ENCODE data around the gene CAV1.

CAV1 gene

DNA sequence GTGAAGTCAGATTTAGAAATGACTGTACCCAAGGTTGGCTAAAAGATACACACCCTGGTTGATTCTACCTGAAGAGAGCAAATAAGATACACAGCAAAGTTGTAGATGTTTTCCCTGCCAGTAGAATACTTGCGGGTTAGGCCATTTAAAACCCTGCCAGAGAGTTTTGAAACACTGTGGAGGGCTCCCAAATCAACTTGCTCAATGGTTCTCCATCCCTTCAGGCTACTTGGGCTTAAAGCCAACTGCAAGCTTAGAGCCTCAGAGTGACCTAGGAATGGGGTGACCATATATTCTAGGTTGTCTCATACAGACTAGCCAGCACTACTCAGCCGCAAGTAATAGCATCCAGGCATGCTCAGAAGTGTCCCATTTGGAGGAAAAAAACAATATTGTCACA, 10.0 kb downstream of the CAV1 start:
- no peak for DNase-seq

DNA sequence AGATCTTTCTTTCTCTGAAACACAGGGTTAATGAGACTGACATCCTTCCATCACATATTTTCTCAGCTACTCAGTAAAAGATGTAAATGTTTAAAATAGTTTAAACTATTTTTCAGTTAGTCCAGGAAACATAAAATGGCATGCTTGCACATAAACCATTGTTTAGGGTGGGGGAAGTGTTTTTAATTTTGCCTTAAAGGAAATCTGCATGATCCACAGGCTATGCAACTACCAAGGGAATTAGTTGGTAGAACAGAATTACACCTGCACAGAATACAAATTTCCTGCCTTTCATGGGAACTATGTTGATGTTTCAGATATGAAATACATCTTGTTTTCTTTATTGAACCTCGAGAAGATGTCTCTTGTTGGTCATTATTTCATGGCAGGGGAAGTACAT, 10.6 kb downstream of the CAV1 start:
- DNase-seq, result no peak

DNA sequence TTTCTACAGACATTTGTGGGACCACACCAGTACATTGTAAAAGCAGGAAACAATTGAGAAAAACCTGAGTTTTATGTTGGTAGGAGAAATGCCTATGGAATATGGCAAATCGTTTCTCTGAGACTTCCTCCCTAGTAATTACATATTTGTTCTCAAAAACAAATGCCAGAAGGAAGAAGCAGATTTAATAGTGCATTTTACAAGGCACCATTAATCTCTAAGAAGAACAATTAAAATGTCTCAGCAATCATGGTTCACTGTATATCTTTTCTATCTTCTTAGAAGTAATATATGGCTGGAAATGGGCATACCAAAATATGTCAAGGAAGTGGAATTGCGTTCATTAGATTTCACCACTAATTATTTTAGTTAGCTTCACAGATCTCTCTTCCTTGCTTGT, 13.3 kb downstream of the CAV1 start:
- DNase-seq, result no peak

DNA sequence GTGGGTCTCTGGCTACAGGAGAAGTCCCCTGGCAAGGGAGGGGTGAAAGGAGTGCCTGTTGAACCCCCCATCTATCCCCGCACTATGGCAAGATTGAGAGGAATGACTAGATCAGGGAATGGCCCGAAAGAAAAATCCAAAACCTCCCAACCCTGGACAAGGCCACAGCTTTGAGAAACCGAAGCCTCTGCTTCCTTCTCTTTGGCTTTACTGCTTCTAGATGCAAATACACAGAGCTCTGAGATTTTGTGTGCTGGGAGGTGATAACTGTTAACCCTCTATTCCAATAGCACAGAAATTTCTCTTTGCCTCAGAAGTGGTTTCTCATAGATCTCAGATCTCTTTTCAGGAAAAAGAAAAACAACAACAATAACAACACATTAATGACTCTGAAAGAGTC, 15.0 kb downstream of the CAV1 start:
- no peak for DNase-seq

DNA sequence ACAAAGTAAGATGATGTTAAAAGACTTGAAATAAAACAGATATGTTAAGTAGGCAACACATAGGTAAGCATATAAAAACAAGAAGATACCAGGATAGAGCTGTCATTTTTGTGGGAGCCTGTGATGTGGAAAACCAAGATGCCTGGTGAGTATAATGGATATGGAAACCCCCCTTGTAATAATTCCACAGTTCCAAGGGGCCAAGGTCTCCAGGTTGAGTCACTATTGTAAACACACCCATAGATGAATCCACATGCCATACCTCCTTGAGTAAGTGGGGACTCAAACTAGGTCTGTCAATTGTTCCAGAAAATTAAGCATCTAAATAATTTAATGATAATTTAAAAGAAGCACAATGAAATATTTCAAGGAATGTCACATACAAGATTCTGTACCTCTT, 15.9 kb downstream of the CAV1 start:
- DNase-seq, result no peak

DNA sequence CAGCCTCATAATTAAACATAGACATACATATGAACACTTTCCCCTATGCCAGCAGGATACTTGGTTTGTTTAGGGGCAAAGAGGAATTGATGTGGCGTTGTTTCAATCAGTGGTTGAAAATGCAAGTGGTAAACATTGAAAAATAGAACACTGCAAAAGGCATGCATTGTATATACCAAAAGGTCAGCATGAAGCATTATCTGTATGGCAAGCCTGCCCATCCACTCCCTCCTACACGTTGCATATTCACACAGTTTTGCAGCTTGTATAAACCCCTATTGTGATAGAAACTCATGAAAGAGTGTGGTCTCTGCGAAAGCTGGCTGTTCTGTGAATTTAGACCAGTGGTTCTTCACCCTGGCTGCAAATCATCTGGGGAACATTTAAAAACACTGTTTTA, 17.1 kb downstream of the CAV1 start:
- DNase-seq, result no peak

DNA sequence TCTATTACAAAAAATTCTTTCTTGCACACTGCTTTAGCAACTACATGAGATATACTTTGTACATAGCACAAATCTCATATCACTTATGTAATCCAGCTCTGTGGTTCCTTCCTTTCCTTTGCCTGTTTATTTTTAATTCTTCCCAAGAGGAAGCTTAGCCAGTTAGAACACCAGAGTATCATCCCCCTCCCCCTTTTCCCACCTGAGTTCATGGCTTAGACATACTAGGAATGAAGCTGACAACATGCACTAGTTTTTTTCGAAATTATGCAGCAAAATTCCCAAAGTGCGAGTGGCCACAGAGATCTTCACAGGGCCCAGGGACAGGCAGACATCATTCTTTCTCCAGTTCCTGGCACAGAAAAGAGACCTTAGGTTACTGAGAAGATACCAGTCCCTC, 17.8 kb downstream of the CAV1 start:
- DNase-seq, result no peak

DNA sequence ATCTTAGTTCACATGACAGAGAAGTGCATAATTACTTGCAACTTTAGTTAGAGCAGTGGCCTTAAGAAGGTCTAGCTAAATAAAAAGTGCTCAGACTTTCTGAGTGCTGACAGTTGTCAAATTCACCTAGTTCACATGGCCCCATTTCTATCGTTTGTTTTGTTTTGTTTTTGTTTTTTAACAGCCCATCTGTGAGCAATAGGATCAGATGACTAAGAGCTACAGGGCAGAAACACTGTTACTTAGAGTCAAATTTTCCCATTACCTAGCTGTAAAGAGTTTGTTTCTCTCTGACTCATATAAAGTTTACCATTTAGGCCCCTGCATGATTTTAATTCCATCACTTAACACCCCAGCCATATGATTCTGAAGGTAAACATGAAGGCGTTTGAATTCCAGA, 18.8 kb downstream of the CAV1 start:
- no peak for DNase-seq

DNA sequence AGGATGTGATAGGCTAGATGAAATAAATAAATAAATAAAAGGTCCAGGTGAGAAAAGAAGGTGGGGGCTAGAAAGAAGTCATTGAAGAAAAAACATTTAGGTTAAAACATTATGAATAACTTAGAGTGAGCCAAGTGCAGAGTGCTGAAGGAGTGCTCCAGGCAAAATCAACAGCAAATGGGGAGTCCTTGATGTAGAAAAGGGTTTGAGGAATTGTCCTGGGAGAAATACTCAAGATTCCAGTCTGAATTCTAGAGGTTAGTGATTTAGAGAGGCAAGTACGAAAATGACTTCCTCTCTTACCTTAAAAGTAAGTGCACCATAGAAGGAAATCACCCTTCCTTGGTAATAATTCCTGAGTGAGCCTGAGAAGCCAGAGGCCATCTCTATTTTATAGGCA, 19.7 kb downstream of the CAV1 start:
- no peak for DNase-seq

DNA sequence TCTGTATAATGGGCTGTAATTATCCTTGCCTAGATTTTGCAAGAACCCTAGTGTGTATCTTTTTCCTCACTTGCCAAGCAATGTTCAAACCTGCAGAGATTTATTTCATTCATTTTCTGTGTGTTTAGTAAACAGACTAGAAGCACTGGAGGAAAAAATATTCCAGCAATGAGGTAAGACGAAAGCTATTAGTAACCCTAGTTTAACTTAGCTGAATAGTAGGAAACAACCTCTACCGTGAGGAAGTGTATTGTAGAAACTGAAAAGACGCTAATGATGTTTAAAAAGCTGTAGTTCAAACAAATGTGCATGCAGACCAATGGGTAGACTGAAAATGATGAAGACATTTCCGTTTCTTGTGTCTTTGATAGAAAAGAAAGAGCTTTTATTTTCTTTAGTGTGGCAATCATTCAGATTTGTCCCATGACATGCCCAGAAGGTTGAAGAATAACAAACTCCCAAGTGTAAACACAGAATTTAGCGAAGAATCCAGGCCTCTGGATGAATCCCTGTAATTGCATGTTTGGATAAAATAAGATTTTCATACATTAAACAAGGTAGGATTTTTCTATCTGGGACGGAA, 20.7 kb downstream of the CAV1 start:
- no peak for DNase-seq

DNA sequence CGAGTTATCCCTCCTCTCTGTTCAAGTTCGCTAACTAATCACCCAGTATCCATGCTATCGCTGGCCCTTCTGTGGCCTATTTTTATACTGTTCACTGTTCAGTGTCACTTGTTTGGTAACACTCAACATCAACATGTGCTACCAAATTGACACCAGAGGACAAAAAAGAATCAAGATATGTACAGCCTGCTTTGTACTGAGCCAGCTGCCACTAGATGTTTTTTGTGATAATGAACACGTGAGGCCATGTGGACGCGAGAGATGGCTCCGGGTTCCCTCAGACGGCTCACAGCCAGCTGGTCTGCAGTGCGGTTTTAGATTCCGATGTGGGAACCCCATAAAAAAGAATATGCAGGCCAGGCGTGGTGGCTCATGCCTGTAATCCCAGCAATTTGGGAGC, 21.2 kb downstream of the CAV1 start:
- no peak for DNase-seq

DNA sequence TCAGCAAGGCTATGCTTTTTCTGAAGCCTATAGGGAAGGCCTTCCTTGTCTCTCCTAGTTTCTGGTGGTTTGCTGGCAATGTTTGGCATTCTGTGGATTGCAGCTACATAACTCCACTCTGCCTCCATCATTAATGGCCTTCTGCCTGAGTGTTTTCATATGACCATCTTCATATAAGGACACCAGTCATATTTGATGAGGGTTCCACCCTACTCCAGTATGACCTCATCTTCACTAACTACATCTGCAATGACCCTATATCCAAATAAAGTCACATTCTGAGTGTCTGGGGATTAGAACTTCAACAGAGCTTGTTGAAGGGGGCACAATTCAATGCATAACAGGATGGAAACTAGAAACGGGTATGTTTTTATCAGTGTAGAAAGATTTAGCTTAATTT, 22.1 kb downstream of the CAV1 start:
- no peak for DNase-seq

DNA sequence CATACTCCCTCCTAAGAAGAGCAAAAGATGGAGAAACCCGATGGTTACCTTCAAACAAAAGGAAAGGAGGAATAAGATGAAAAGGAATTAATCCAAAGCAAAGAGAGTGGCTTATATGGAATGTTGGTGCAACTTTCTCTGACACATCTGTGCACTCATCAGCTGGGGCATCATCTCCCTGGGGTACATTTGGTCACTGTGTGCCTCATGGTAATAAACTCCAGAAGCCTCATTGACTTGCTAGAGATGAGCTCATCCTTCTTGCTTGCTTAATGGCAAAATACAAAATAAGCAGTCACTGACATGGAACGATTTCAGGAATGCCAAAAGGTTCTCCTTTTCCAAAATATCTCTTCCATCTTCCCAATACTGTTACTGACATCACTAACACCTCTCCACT, 22.5 kb downstream of the CAV1 start:
- DNase-seq, result no peak

DNA sequence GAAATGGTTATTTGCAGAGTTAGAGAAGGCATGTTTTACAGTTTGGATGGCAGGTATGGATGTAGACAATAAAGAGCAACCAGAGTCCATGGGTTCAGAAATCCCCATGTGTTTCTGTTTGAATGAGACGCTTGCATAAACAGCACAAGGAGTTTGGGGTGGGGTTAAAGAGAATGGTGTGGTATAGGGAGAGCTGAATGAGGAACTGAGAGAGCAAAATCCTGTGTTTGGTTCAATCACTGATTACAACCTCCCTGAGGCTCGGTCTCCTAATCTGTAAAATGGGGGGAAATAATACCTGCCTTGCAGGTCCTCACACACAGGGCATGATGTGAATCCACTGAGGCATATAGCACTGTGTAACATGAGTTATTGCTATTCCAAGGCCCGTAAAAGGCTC, 23.7 kb downstream of the CAV1 start:
- no peak for DNase-seq

DNA sequence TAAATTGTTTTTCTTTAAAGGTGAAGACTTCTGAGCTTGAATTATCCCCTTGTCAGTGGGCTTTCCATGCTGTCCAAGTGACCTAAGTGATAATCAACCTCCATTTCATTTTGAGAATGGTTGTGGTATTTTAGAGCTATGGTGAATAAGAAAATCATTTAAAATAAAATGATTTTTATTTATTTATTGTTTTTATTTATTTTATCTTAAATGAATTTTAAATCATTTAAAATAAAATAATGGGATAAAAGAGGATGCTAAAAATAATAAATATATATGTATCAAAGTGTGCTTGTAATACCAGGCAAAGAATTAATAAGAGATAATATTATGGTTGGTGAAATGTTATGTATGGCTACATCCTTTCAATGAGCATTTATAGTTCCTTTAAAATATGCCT, 24.5 kb downstream of the CAV1 start:
- no peak for DNase-seq

DNA sequence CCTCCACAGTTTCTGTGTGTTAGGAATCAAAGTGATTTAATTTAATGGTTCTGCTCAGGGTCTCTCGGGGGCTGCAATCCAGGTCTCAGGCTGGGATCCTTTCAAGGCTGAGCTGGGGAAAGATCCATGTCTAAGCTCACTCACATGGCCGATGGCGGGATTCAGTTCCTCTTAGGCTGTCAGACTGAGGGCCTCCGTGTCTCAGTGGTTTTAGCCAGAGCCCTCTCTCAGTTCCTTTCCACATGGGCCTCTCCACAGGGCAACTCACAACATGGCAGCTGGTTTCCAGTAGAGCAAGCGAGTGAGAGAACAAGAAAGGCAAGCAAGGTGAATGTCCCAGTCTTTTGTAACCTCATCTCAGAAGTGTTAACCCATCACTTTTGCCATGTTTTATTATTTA, 26.9 kb downstream of the CAV1 start:
- DNase-seq, result no peak

DNA sequence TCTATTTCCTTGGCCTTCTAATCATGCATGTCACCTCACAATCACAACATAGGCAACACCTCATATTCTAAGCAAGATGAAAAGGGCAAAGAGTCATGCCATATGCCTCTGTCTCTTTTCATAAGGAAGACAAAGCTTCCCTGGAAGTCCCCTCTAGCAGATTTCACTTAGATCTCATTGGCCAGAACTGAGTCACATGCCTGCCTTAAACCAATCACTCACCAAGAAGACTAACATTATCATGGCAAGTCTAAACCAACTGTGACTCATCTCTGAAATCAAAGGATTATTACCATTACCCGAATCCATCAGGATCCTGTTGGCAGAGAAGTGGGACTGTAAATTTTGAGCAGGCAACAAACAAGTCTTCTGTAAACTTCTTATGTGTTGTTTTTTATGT, 27.8 kb downstream of the CAV1 start:
- no peak for DNase-seq

DNA sequence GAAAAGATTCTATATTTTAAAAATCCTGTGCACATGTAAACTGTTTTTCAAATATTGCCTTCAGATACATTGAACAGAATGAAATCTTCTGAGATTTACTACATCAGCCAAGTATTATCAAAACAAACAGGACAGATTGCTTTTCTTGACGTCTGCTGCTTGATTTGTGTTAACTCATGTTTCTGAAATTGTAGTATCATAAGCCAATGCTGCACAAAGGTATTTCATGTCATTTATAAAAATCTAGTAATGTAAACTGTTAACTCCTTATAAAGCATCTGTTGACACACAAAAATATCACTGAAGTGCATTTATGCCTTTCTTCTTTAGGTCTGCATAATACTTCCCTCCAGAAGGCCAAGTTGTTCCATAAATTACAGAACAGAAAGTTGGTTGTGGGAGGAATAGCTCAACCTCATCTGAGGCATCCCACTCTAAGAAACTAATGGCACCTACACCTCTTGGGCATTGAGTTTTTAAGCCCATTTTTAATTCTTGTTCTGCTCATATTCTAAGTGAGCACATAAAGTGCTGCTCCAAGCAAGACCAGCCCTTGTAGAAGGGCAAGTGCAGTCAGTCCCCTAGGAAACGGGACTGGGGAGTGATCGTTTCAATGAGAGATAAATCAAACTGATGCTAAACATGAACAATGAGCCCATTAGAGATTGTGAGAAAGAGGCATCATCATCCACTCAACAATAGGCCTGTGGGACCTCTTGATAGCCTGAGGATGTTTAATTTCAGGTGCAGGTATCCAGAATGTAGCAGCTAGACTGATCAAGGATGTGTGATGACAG, 28.5 kb downstream of the CAV1 start:
- DNase-seq, result no peak

DNA sequence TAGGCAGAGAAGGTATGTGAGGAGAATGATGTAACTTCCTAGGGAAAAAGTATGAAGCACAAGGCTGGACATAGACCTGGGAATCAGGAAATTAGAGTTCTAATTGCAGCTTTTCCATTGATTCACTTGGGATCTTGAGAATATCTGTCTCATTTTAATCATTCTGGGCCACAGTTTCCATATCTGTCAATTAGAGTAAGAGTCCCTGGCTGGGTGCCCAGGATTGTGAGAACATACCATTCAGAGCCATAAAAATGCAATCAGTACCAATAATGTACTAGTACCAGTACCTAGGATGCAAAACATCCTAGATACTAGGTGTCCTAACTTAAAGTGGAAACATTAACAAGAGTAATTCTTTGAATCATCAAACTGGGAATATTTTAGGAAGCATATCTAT, 29.6 kb downstream of the CAV1 start:
- no peak for DNase-seq

DNA sequence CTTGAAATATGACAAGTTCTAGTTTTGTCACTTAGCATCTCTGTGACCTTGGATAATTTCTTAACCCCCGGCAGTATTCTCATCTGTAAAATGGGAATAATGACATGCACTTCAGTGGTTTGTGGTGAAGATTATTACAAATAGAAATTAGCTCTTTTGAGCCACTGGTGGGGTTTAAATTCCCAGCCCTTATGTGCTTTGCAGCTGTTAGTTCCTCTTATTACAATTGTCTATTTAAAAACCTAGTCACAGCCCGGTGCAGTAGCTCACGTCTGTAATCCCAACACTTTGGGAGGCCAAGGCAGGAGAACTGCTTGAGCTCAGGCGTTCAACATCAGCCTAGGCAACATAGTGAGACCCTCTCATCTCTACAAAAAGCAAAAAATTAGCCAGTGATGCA, 30.1 kb downstream of the CAV1 start:
- no peak for DNase-seq

DNA sequence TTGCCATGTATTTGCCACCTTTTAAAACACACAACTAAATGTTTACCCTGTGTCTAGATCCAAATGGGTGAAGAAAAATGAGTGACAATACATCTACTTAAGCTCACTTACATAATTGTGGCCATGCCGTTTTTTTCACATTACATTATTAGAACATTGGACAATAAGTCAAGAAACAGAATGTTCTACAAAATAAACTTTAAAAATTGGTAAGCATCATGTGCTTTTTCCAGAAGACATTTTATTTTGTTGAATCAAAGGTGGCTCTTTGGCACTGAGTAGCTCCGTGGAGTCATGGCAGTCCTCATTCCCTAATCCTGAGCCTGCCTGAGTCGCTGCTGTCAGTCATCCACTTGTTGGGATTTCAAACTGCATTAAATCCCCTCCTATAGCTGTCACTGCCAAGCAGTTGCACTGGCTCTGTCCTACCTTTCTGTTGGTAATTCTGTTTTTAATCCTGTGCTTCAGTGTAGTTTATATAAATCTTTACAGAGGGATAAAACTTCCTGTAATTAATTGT, 32.3 kb downstream of the CAV1 start:
- DNase-seq, result no peak

DNA sequence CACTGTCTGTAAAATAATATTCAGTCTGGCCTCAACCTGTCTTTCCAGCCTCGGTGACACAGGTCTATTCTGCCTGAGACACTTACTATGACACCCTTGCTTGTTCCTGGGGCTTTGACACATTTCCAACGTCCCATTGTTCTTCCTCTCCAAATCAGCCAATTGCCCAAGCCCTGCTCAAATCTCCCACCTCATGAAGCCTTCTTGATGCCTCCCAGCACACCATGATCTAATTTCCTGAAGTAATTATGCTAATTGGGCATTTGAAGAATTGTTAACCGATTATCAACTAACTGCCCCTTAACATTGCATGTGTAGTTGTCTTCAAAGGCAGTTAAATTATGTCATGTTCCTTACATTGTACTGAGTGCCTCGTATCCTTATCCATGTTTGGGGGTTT, 33.1 kb downstream of the CAV1 start:
- DNase-seq, result no peak

DNA sequence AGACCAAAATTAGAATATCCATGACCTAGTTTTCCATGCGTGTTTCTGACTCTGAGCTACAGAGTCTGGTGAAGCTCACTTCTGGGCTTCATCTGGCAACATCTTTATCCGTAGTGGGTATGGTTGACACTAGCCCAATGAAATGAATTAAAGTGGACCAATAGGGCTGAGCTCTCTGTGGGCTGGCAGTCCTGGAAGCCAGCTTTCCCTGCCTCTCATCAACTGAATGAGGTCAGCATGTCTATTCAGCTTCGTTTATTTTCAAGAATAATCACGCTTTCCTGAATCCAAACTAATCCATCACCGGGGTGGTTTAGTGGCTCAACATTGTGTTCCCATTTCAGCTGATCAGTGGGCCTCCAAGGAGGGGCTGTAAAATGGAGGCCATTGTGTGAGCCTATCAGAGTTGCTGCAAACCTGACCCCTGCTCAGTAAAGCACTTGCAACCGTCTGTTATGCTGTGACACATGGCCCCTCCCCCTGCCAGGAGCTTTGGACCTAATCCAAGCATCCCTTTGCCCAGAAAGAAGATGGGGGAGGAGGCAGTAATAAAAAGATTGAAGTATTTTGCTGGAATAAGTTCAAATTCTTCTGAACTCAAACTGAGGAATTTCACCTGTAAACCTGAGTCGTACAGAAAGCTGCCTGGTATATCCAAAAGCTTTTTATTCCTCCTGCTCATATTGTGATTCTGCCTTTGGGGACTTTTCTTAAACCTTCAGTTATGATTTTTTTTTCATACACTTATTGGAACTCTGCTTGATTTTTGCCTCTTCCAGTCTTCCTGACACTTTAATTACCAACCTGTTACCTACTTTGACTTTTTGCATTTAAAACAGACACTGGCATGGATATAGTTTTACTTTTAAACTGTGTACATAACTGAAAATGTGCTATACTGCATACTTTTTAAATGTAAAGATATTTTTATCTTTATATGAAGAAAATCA, 35.5 kb downstream of the CAV1 start:
- no peak for DNase-seq
